GM18508 (cell line): Measurements from ENCODE around the gene NLRC5.
"Not testable (repeated sequence)": the region's sequence is repeated elsewhere in the genome, so short reads cannot be mapped to it uniquely, and the experiment has no call there.

Source experiments
- ATAC-seq: cut with Tn5 transposase; IDR thresholded peaks from one replicate; pipeline ENCODE4 v1.9.1; 2021; ENCODE audit warnings: moderate number of reproducible peaks; ENCODE audit not compliant: insufficient read depth, unreplicated experiment

NLRC5 gene

DNA sequence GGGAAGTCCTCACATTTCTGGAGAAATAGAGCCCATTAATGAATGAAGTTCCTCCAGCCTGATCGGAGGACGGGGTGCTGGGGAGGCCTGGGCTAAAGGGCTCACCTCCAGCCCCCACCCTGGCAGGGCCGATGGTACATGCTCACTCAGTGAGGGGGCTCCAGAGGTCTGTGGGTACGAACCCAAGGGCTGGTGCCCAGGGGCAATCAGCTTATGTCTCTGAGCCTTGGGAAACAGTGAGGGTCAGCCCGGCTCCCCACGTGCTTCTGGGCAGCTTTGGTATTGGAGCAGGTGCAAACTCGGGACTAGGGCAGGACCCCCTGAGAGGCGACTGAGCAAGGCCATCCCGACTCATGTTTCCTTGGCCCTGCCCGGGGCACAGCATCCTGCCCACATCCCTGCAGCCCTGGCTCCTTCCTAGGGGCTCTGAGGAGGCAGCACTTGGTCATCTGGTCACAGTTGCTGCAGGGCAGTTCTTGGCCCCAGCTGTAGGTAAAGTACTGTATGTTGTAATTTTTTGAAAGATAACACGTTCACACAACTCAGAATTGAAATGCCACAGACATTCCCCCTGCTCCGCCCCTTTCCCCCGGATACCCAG is 28.6 kb upstream of the NLRC5 start:
- no peak for ATAC-seq

- ATAC-seq, result no peak
Observed at GRCh38 chr16:56961386-56961785, 28.0 kb upstream of the NLRC5 start.

DNA sequence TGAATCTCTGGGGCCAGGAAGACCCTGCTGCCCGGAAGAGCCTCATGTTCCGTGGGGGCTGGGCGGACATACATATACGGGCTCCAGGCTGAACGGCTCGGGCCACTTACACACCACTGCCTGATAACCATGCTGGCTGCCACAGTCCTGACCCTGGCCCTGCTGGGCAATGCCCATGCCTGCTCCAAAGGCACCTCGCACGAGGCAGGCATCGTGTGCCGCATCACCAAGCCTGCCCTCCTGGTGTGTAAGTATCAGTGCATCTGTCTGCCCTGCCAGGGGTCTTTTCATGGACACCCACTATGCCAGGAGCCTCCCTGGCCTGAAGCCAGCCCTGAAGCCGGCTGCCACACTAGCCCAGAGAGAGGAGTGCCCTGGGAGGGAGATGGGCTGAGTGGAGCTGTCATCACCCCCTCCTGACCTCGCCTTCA is 27.5 kb upstream of the NLRC5 start, which contains the start of gene CETP:
CETP (plus strand) TSS at position 100 of the 431 bp plus-strand sequence; CDS start at position 130, 30 bp downstream.
- ATAC-seq, result no peak

- peak; percentile 70 for ATAC-seq
Observed at GRCh38 chr16:56964243-56965148, 24.9 kb upstream of the NLRC5 start.

DNA sequence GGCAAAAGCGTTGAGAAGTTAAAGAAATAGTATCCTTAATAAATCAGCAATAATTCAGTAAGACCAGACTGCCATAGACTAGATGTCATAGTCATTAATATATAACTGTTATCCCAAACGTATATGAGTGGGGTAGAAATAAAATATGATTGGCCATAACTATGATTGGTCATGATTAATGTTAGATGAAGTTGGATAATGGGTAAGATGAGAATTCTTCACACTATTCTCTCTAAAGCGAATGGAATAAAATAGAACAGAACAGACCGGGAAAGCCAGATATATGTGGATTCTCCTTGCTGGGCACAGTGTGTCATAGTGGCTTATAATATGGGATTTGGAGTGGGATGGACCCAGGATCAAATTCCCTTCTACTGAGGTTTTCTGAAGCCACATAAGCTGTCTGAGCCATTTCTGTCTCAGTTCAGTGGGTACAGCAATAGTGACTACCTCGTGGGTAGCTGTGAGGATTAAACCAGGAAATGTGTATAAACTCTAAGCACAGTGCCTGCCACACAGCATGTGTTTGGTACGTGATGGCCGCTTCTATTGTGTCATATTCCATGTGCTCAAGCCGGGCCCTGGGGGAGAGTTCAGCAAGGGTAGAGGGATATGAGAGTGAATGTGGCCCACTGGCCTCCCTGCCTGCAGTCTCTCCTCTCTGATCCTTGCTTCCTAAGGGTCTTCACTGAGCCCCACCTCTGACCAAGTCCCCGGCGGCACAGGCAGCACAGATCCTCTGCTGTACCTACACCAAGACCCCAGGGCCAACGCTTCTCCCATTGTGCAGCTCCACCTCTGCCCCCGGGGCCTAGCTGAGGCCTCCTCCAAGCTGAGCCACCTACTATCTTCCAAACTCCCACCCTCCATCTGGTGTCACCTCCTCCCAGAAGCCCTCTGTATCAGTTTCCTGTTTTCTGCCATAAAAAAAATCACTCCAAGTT is 23.9 kb upstream of the NLRC5 start:
- ATAC-seq, result no peak

DNA sequence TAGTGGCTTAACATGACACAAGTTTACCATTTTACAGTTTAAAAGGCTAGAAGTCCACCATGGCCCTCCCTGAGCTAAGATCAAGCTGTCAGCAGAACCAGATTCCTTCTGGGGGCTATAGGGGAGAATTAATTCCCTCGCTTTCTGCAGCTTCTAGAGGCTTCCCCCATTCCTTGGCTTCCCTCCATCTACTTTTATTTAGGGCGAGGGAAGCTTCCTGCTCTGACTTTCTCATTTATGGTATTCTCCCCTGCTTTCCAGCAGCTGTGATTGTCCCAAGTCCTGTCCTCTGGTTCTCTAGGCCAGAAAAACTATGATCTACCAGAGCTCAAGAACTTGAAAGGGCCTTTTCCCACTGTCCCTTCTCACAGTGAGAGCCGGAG is 23.3 kb upstream of the NLRC5 start:
- no peak for ATAC-seq

DNA sequence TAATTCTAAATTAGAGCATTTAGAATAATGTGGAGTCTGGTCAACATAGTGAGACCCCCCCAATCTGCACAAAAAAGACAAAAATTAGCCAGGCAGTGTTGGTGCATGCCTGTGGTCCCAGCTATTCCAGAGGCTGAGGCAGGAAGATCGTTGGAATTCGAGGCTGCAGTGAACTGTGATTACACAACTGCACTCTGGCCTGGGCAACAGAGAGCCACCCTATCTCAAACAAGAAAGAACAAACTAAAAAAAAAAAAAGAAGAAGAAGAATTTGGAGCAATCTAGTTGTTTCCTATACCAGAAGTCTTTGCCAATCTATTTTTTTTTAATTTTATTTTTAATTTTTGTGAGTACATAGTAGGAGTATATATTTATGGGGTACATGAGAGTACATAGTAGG is 21.6 kb upstream of the NLRC5 start:
- no peak for ATAC-seq

GRCh38 chr16:56969769-56970168 is 19.6 kb upstream of the NLRC5 start:
- no peak for ATAC-seq

- ATAC-seq, result peak; percentile 61
Observed at GRCh38 chr16:56970934-56971767, 18.2 kb upstream of the NLRC5 start.

DNA sequence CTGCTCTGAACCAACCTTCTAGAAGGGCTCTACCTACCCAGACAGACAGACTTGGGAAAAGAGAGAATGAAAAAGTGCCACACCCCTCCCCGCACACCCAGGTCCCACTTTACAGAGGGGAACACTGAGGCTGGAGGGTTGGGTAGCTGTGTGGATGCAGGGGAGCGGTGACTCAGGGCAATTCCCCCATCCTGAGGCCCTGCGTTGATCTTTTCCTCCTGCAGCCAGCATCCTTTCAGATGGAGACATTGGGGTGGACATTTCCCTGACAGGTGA is 17.7 kb upstream of the NLRC5 start:
- no peak for ATAC-seq

GRCh38 chr16:56972403-56973293 is 16.7 kb upstream of the NLRC5 start:
- no peak for ATAC-seq

DNA sequence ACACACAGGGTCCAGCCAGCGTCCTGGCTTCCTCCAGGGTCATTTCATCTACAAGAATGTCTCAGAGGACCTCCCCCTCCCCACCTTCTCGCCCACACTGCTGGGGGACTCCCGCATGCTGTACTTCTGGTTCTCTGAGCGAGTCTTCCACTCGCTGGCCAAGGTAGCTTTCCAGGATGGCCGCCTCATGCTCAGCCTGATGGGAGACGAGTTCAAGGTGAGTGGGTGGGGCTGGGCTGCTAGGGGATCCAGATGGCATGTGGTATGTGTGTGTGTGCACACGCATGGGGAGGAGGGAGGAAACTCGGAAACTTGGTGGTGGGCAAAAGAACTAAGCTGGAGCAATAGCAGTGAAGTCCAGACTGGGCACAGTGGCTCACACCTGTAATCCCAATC is 16.1 kb upstream of the NLRC5 start:
- ATAC-seq, result no peak

- ATAC-seq, result not testable (repeated sequence)
Observed at GRCh38 chr16:56973899-56974298, 15.5 kb upstream of the NLRC5 start.

DNA sequence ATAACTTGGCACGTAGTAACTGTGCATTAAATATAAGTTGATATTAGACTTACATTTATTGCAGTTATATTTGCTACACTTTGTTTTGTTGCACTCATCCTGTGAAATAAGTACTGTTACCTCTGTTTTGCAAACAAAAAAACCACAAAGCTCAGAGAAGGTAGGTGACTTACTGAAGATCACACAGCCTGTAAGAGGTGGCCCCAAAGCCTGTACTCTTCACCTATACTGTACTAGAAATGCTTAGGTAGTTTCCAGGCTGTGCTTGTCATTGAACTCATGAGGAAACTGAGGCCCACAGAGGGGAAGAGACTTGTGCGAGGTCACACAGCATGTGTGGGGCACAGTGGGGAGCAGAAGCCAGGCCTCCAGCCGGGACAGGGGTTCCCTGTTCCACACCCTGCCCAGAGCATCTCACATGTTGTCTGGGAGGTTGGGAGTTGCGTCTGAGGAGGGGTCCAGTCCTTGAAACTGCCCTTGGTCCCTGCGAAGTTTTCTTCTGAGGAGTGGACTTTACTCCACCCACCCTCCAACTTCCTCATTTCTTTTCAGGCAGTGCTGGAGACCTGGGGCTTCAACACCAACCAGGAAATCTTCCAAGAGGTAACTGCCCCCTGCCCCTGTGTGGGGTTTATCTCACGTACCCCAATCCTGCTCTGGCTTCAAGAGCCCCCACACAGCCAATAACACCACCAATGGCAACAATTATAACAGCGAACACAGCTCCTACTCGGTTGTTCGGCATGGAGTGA is 14.6 kb upstream of the NLRC5 start:
- no peak for ATAC-seq

- no peak for ATAC-seq
Observed at GRCh38 chr16:56975714-56976113, 13.6 kb upstream of the NLRC5 start.

DNA sequence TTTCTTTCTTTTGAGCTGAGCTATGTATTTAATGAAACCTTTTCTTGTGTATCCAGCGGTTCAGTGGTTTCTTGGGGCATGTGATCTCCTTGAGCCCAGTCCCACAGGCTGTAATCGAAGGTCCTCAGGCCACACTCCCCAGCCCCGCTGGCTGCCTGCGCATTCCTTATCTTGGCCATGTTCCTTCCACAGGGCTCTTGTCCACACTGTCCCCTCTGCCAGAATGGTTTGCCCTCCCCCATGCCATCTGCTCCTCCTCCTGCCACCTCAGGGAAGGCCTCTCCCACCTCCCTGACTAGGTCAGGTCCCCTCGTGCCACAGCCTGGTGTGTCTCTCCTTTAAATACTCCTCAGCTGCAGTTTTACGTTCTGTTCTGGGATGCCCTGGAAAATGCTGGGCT is 12.1 kb upstream of the NLRC5 start:
- no peak for ATAC-seq

- ATAC-seq, result no peak
Observed at GRCh38 chr16:56977823-56978430, 11.4 kb upstream of the NLRC5 start.

DNA sequence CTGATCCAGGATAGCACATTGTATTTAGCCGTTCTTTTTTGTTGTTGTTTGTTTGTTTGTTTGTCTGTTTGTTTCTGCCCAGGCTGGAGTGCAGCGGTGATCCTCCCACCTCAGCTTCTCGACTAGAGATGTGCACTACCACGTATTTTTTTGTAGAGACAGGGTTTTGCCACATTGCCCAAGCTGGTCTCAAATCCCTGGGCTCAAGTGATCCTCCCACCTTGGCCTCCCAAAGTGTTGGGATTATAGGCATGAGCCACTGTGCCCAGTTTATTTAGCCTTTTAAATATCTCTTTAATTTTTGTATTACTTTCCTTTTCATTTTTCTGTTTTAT is 9.2 kb upstream of the NLRC5 start:
- no peak for ATAC-seq
